Tibial nerve (tissue), 4 donors: ENCODE measurements around the gene DAB1.

Experiments
- CTCF ChIP-seq, 5 experiments: fragments of 200-600 bp in 3 of 5; fragments of 450-650 bp in 2 of 5; sonication (generic) in 3 of 5; IDR thresholded peaks; one replicate each; pipeline ENCODE4 v1.5.1; 2016 to 2019; ENCODE audit warnings: antibody characterized with exemption in 5 of 5, mild to moderate bottlenecking in 3 of 5, moderate library complexity in 2 of 5
- EP300 ChIP-seq, 2 donors: sonication (generic); formaldehyde crosslinking; IDR thresholded peaks; one replicate each; pipeline ENCODE4 v1.6.1; 2017; ENCODE audit warnings: antibody characterized with exemption in 2 of 2, mild to moderate bottlenecking in 1 of 2

- no peak for TF ChIP-seq EP300 (IDR thresholded peaks at IDR 0.05)
- no peak for TF ChIP-seq CTCF (IDR thresholded peaks at IDR 0.05)
Measured at GRCh38 chr1:56948403-56949023, 475.3 kb downstream of the DAB1 start.
